Measurements from ENCODE around the gene SDR39U1. TPM values are rescaled to one million over a fixed set of nuclear protein-coding genes. Genes with fewer than 3 reads are reported as not detected.

Gene SDR39U1
- total RNA-seq, 1 donor from 2014 or later: 34.9 TPM

DNA sequence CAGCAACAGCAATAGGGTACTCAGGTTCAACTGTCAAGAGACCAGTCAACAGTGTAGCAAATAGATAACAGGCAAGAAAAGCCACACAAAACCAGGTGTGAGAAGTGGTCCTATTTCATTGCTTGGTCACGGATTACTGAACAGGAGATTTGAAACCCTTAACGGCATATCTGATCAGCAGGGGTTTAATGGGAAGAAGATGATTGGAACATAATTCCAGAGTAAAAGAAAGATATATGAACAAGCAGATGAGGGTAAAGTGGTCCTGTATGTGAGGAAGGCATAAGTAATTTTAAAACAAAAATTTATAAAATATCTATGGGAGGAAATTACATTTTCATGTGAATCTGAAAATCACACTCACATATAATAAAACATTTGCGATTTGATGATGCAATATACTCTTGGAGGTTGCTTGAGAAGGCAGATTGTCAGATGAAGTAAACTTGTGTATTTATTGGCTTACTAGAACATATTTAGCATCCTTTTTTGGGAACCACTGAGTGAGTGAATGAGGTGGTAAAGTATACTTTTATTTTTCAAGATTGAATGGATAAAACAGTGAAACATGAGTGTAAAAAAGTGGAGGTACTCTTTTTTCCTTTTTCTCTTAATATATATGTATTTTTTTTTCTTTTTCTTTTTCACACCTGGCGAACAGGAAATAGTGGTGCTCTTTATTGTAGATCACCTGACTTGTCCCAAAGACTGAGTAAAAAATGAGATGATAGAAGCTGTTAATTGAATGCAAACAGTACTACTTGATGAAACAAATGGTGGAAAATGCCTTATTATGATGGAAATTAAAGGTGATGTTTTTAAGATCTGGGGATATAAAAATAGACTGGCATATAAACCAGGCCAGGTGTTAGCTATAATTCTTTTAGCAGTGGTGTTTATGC is 21.6 kb upstream of the SDR39U1 start:
- Mint-ChIP-seq H3K4me1 (ENCODE audit: unreplicated experiment) (peaks cover 11% of the 10 kb centered on the region), H3K36me3 (ENCODE audit: low read depth, unreplicated experiment) (peaks cover 10% of the 10 kb centered on the region), H3K9me3 (ENCODE audit: unreplicated experiment) (no peaks in the 10 kb centered on the region), H3K27ac (ENCODE audit: unreplicated experiment) (no peak overlapping the region), H3K27me3 (ENCODE audit: unreplicated experiment) (peaks cover 10% of the 10 kb centered on the region), H3K4me3 (ENCODE audit: unreplicated experiment) (no peak overlapping the region)
- no peak for DNase-seq (ENCODE audit: low spot score)
- TF ChIP-seq, protein P1, sequence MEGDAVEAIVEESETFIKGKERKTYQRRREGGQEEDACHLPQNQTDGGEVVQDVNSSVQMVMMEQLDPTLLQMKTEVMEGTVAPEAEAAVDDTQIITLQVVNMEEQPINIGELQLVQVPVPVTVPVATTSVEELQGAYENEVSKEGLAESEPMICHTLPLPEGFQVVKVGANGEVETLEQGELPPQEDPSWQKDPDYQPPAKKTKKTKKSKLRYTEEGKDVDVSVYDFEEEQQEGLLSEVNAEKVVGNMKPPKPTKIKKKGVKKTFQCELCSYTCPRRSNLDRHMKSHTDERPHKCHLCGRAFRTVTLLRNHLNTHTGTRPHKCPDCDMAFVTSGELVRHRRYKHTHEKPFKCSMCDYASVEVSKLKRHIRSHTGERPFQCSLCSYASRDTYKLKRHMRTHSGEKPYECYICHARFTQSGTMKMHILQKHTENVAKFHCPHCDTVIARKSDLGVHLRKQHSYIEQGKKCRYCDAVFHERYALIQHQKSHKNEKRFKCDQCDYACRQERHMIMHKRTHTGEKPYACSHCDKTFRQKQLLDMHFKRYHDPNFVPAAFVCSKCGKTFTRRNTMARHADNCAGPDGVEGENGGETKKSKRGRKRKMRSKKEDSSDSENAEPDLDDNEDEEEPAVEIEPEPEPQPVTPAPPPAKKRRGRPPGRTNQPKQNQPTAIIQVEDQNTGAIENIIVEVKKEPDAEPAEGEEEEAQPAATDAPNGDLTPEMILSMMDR (IDR thresholded peaks at IDR 0.05; ENCODE audit: unreplicated experiment): no peak

DNA sequence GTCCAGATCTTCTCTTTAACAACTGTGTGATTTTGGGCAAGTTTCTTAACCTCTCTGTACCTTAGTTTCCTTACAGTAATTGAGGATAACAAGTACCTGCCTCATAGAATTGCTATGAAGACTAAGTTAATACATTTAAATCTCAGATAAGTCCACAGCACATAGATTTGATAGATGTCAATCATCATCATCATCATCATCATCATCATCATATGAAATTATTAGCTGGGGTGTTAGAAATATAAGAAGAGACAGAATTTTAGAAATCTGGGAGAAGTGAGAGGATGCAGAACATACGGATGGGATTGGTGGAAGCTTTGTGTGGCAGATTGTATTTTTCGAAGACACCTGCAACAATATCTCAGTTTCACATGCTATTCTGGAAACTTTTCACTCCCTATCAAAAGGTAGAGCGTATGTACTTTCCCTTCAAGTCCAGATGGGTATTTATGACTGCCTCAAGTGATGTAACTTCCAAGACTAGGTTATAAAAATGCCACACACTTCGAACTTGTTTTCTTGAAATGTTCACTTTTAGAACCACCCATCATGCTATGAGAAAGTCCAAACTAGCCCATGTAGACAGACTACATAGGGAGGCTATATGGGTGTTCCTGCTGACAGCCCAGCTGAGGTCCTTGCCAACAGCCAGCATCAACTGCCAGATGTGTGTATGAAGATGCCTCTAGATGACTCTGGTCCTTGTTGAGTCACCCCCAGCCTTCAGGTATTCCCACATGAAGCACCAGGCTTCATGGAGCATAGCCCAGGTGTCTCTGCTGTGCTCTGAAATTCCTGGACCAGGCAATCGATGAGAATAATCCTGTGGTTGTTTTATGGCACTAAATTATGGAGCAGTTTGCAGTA is 20.7 kb upstream of the SDR39U1 start:
- TF ChIP-seq, protein P1 (IDR thresholded peaks at IDR 0.05; ENCODE audit: unreplicated experiment): no peak
- Mint-ChIP-seq H3K27ac (ENCODE audit: unreplicated experiment) (no peak overlapping the region), H3K4me1 (ENCODE audit: unreplicated experiment) (peaks cover 19% of the 10 kb centered on the region), H3K9me3 (ENCODE audit: unreplicated experiment) (no peaks in the 10 kb centered on the region), H3K27me3 (ENCODE audit: unreplicated experiment) (peaks cover 10% of the 10 kb centered on the region), H3K36me3 (ENCODE audit: low read depth, unreplicated experiment) (peaks cover 10% of the 10 kb centered on the region), H3K4me3 (ENCODE audit: unreplicated experiment) (no peak overlapping the region)
- no peak for DNase-seq (ENCODE audit: low spot score)

DNA sequence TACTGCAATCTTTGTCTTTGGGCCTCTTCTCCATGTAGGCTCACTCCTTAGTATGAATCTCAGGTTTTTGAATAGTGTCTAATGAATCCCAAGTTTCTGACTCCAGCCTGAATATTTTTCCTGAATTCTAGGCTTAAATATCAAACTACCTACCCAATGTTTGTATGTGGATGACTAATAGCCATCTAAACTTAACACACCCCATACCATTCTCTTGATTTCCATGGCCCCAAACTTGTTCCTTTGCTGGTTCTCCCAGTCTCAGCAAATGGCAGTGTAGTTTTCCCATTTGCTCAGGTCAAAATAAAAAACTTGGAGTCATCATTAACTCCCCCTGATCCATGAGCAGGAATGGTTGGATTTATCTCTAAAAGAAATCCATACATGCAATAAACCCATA is 18.8 kb upstream of the SDR39U1 start:
- TF ChIP-seq, protein P1 (IDR thresholded peaks at IDR 0.05; ENCODE audit: unreplicated experiment): no peak
- no peak overlapping the region for H3K27ac Mint-ChIP-seq (ENCODE audit: unreplicated experiment)
- H3K36me3 Mint-ChIP-seq (ENCODE audit: low read depth, unreplicated experiment): peaks cover 10% of the 10 kb centered on the region
- no peak overlapping the region for H3K4me3 Mint-ChIP-seq (ENCODE audit: unreplicated experiment)
- H3K9me3 Mint-ChIP-seq (ENCODE audit: unreplicated experiment): no peaks in the 10 kb centered on the region
- H3K4me1 Mint-ChIP-seq (ENCODE audit: unreplicated experiment): peaks cover 28% of the 10 kb centered on the region
- DNase-seq (ENCODE audit: low spot score): no peak
- peaks cover 12% of the 10 kb centered on the region for H3K27me3 Mint-ChIP-seq (ENCODE audit: unreplicated experiment)

DNA sequence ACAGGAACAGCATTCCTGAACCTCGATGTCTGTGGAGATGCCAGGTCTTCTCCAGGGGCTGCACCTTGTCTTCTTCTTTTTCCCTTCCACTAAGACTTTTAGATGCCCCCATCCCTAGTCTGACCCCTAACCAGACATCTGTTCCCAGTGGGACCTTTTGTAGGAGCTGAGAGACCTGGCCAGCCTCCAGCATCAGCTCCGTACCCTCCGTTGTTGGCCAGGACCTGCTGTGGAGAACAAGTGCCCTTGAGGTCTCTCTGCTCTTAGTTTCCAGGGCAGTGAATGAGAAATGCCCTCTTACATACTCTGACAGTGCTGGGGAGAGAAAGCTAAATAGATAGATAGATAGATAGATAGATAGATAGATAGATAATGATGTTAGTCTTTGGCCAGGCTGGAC is 16.8 kb upstream of the SDR39U1 start:
- TF ChIP-seq, protein P1 (IDR thresholded peaks at IDR 0.05; ENCODE audit: unreplicated experiment): no peak
- Mint-ChIP-seq H3K9me3 (ENCODE audit: unreplicated experiment) (no peaks in the 10 kb centered on the region), H3K36me3 (ENCODE audit: low read depth, unreplicated experiment) (peaks cover 16% of the 10 kb centered on the region), H3K4me1 (ENCODE audit: unreplicated experiment) (peaks cover 28% of the 10 kb centered on the region), H3K27me3 (ENCODE audit: unreplicated experiment) (peaks cover 10% of the 10 kb centered on the region), H3K4me3 (ENCODE audit: unreplicated experiment) (peak overlapping the region; percentile 32), H3K27ac (ENCODE audit: unreplicated experiment) (no peak overlapping the region)
- no peak for DNase-seq (ENCODE audit: low spot score)

Measured in endothelial cell (in vitro differentiated cells).